HCT116 (cell line): Measurements from ENCODE around the gene GOLPH3L. TPM values are rescaled to one million over a fixed set of nuclear protein-coding genes. Genes with fewer than 3 reads are reported as not detected.

Experiments used
- ATAC-seq: fragments of 200-7000 bp; cut with Tn5 transposase; 2 replicates; pipeline ENCODE4 v1.9.1; 2020; ENCODE audit warnings: mild to moderate bottlenecking, moderate library complexity
- BruUV-seq: library from RNA; stranded (reverse); fragments of 400-500 nt; replicated peaks from 2 replicates; lab custom pipeline; 2021; lab: Mats Ljungman, UMichigan
- CTCF ChIA-PET: fragments of 300-600 bp; sonication (Branson Sonifier 250); formaldehyde crosslinking; loops from one replicate; lab custom pipeline; 2021; ENCODE audit warnings: antibody characterized with exemption; lab: Charles Lee
- POLR2A ChIA-PET: fragments of 300-600, 350-600 bp; sonication (Branson Sonifier 250); formaldehyde crosslinking; loops from one replicate; lab custom pipeline; 2021; ENCODE audit warnings: antibody characterized with exemption; lab: Charles Lee
- RAD21 ChIA-PET, 2 experiments: fragments of 300-600 bp; sonication (Branson Sonifier 250); formaldehyde crosslinking; loops; one replicate each; lab custom pipeline; 2023; ENCODE audit warnings: low total read pairs in 2 of 2; ENCODE audit not compliant: uncharacterized antibody in 2 of 2, unreplicated experiment in 2 of 2, low non-redundant PET in 1 of 2; lab: Charles Lee
- DNase-seq: peaks from one replicate; pipeline ENCODE4 v3.0.0-alpha.2; 2010; ENCODE audit warnings: low read depth, low spot score
- H2AFZ ChIP-seq: fragments of 200-600 bp; shearing (Covaris generic), sonication (generic); 2 replicates; pipeline ENCODE4 v1.6.1; 2017; ENCODE audit warnings: low read depth, mixed run types, mixed read lengths, antibody characterized with exemption, low read length; ENCODE audit not compliant: poor library complexity, severe bottlenecking
- H3K27ac ChIP-seq: 2 replicates; pipeline ENCODE4 v1.5.1; 2012; ENCODE audit warnings: low read depth, low read length
- H3K27me3 ChIP-seq: fragments of 200-600 bp; sonication (generic); 2 replicates; pipeline ENCODE4 v1.6.1; 2016; ENCODE audit warnings: mixed run types, low read length, mixed read lengths; ENCODE audit not compliant: insufficient read depth
- H3K36me3 ChIP-seq, 2 experiments: fragments of 200-500 bp in 1 of 2; fragments of 200-600 bp in 1 of 2; sonication (Bioruptor generic) in 1 of 2; sonication (generic) in 1 of 2; 2 replicates each; pipeline versions ENCODE4 v1.5.1 to v1.6.1; 2014 to 2016; ENCODE audit warnings: low read length in 2 of 2, inconsistent platforms in 1 of 2, mixed read lengths in 1 of 2, mixed run types in 1 of 2; ENCODE audit not compliant: insufficient read depth in 2 of 2, control insufficient read depth in 1 of 2
- H3K4me1 ChIP-seq, 2 experiments: fragments of 200-600 bp in 1 of 2; sonication (generic) in 1 of 2; 2 replicates each; pipeline versions ENCODE4 v1.5.1 to v1.6.1; 2012 to 2017; ENCODE audit warnings: low read length in 2 of 2, inconsistent platforms in 1 of 2, mild to moderate bottlenecking in 1 of 2, mixed read lengths in 1 of 2, mixed run types in 1 of 2, moderate library complexity in 1 of 2; ENCODE audit not compliant: insufficient read depth in 2 of 2, control insufficient read depth in 1 of 2
- H3K4me2 ChIP-seq: fragments of 200-600 bp; sonication (generic); 2 replicates; pipeline ENCODE4 v1.6.1; 2017; ENCODE audit warnings: mixed run types, low read length, mixed read lengths
- H3K4me3 ChIP-seq, 2 experiments: fragments of 200-600 bp in 1 of 2; sonication (generic) in 1 of 2; replicated peaks in 1 of 2; 2 replicates each; pipeline ENCODE4 v1.5.1; 2011 to 2016; ENCODE audit warnings: low read length in 2 of 2, control low read depth in 1 of 2, low read depth in 1 of 2, mild to moderate bottlenecking in 1 of 2, mixed read lengths in 1 of 2, mixed run types in 1 of 2
- H3K79me2 ChIP-seq: fragments of 200-600 bp; sonication (generic); 2 replicates; pipeline ENCODE4 v1.6.1; 2017; ENCODE audit warnings: mild to moderate bottlenecking, mixed run types, low read length, moderate library complexity, mixed read lengths; ENCODE audit not compliant: insufficient read depth
- H3K9ac ChIP-seq: fragments of 200-600 bp; sonication (generic); 2 replicates; pipeline ENCODE4 v1.6.1; 2016; ENCODE audit warnings: low read length, mixed read lengths
- H3K9me2 ChIP-seq: fragments of 200-600 bp; sonication (generic), shearing (Covaris generic); 2 replicates; pipeline ENCODE4 v1.6.1; 2017; ENCODE audit warnings: mixed run types, mild to moderate bottlenecking, moderate library complexity; ENCODE audit not compliant: insufficient read depth
- H3K9me3 ChIP-seq, 2 experiments: fragments of 200-500 bp in 1 of 2; fragments of 200-600 bp in 1 of 2; sonication (Bioruptor generic) in 1 of 2; sonication (generic) in 1 of 2; 2 replicates each; pipeline ENCODE4 v1.6.1; 2014 to 2017; ENCODE audit warnings: low read length in 2 of 2, mixed read lengths in 2 of 2, inconsistent platforms in 1 of 2, low read depth in 1 of 2, mild to moderate bottlenecking in 1 of 2, mixed run types in 1 of 2, moderate library complexity in 1 of 2; ENCODE audit not compliant: control insufficient read depth in 1 of 2, insufficient read depth in 1 of 2
- H4K20me1 ChIP-seq: fragments of 200-600 bp; sonication (generic), shearing (Covaris generic); 2 replicates; pipeline ENCODE4 v1.6.1; 2017; ENCODE audit warnings: mixed run types, mild to moderate bottlenecking, moderate library complexity; ENCODE audit not compliant: insufficient read depth
- ATF3 ChIP-seq: IDR thresholded peaks from 2 replicates; pipeline ENCODE4 v1.6.1; 2012
- CBX3 ChIP-seq: IDR thresholded peaks from 2 replicates; pipeline ENCODE4 v1.6.1; 2012; ENCODE audit warnings: low read depth
- CEBPB ChIP-seq: IDR thresholded peaks from 2 replicates; pipeline ENCODE4 v1.6.1; 2012; ENCODE audit warnings: low read depth
- EGR1 ChIP-seq: IDR thresholded peaks from 2 replicates; pipeline ENCODE4 v1.6.1; 2012; ENCODE audit warnings: low read depth
- ELF1 ChIP-seq: IDR thresholded peaks from 2 replicates; pipeline ENCODE4 v1.6.1; 2012; ENCODE audit warnings: low read depth, borderline replicate concordance
- EZH2 ChIP-seq: fragments of 200-600 bp; sonication (generic); IDR thresholded peaks from 2 replicates; pipeline ENCODE4 v1.6.1; 2017; ENCODE audit warnings: antibody characterized with exemption, mixed run types
- EZH2phosphoT487 ChIP-seq: fragments of 200-600 bp; IDR thresholded peaks from 2 replicates; pipeline ENCODE4 v1.6.1; 2018; ENCODE audit warnings: antibody characterized with exemption, borderline replicate concordance
- JUND ChIP-seq: IDR thresholded peaks from 2 replicates; pipeline ENCODE4 v1.6.1; 2012
- POLR2A ChIP-seq: IDR thresholded peaks from 2 replicates; pipeline ENCODE4 v1.7.0; 2011; ENCODE audit warnings: borderline replicate concordance; ENCODE audit not compliant: insufficient read depth, insufficient read length; ENCODE audit errors: extremely low read depth
- RAD21 ChIP-seq: IDR thresholded peaks from 2 replicates; pipeline ENCODE4 v1.6.1; 2012; ENCODE audit warnings: low read depth, mild to moderate bottlenecking
- SP1 ChIP-seq: IDR thresholded peaks from 2 replicates; pipeline ENCODE4 v1.6.1; 2012; ENCODE audit warnings: low read depth
- TCF7L2 ChIP-seq: IDR thresholded peaks from 2 replicates; pipeline ENCODE4 v1.7.0; 2011; ENCODE audit warnings: borderline replicate concordance, inconsistent platforms; ENCODE audit not compliant: insufficient read depth, insufficient read length; ENCODE audit errors: extremely low read depth
- YY1 ChIP-seq: IDR thresholded peaks from 2 replicates; pipeline ENCODE4 v1.6.1; 2011; ENCODE audit warnings: low read length, low read depth, moderate library complexity, mild to moderate bottlenecking; ENCODE audit not compliant: insufficient replicate concordance; ENCODE audit errors: extremely low read depth
- ZFX ChIP-seq: fragments of 450-650 bp; IDR thresholded peaks from 2 replicates; pipeline ENCODE4 v1.6.1; 2017
- ZNF274 ChIP-seq: fragments of 200-500 bp; sonication (Bioruptor generic); IDR thresholded peaks from 2 replicates; pipeline ENCODE4 v1.6.1; 2014; ENCODE audit warnings: mild to moderate bottlenecking, low read depth, low read length, inconsistent platforms
- intact Hi-C: fragments of 100-400 bp; cut with micrococcal nuclease; formaldehyde crosslinking; loops from 2 replicates; pipeline ENCODE4 v1.10.0; 2022
- total RNA-seq: library from RNA; stranded (reverse); gene quantifications from one replicate; pipeline ENCODE4 v1.2.1, GENCODE V29; 2021; ENCODE audit not compliant: unreplicated experiment
- TF ChIP-seq, protein P1 (sequence below), 3 experiments: fragments of 200-600 bp in 1 of 3; sonication (generic) in 1 of 3; IDR thresholded peaks in 2 of 3; conservative IDR thresholded peaks in 1 of 3; 2 replicates each; pipeline ENCODE4 v1.5.1; 2012 to 2017; ENCODE audit warnings: low read depth in 2 of 3, low read length in 2 of 3, antibody characterized with exemption in 1 of 3, borderline replicate concordance in 1 of 3, control low read depth in 1 of 3, mild to moderate bottlenecking in 1 of 3, mixed read lengths in 1 of 3, mixed run types in 1 of 3, moderate library complexity in 1 of 3; ENCODE audit not compliant: insufficient read depth in 1 of 3
- TF ChIP-seq, protein P2 (sequence below): IDR thresholded peaks from 2 replicates; pipeline ENCODE4 v1.6.1; 2011; ENCODE audit warnings: mild to moderate bottlenecking, low read length, moderate library complexity; ENCODE audit not compliant: insufficient replicate concordance; ENCODE audit errors: extremely low read depth
- TF ChIP-seq, protein P3 (sequence below): IDR thresholded peaks from 2 replicates; pipeline ENCODE4 v1.6.1; 2012

GOLPH3L gene
- total RNA-seq, 1 experiment from 2014 or later: 28.0 TPM

- no TSS peak for BruUV-seq
- POLR2A ChIA-PET: no interaction called here
Measured at GRCh38 chr1:150688763-150689162, 8.2 kb downstream of the GOLPH3L start.

GRCh38 chr1:150686275-150686674 lies 10.7 kb downstream of the GOLPH3L start:
- intact Hi-C loops: no loop called here
- ChIA-PET RAD21 (no interaction called here), CTCF (interaction anchor here (0.8 kb wide), 1 partner anchor 11 kb away, joined by 3 read pairs; the partner anchor contains the start of gene GOLPH3L), POLR2A (no interaction called here)
- no peaks in the 10 kb centered on the region for H3K9me3 ChIP-seq
- H3K9me2 ChIP-seq: no peaks in the 10 kb centered on the region
- ATAC-seq: no peak
- no peak for DNase-seq
- H3K36me3 ChIP-seq: peaks cover 3 to 6% of the 10 kb centered on the region in 2 experiments; a peak in 1 of 4 replicates
- no peaks in the 10 kb centered on the region for H3K79me2 ChIP-seq
- no peak overlapping the region for H3K9ac ChIP-seq
- no peaks in the 10 kb centered on the region for H4K20me1 ChIP-seq
- no peak overlapping the region for H3K4me3 ChIP-seq
- H2AFZ ChIP-seq: no peak overlapping the region
- no peak overlapping the region for H3K27ac ChIP-seq
- H3K4me1 ChIP-seq: no peaks in the 10 kb centered on the region
- no peaks in the 10 kb centered on the region for H3K27me3 ChIP-seq
- H3K4me2 ChIP-seq: no peak overlapping the region
- BruUV-seq: no TSS peak
- TF ChIP-seq CEBPB (no peak), EGR1 (no peak), ZNF274 (no peak), EZH2phosphoT487 (no peak), JUND (no peak), YY1 (no peak), RAD21 (no peak), POLR2A (no peak), EZH2 (no peak), ZFX (no peak), SP1 (no peak)
- TF ChIP-seq, protein P1, sequence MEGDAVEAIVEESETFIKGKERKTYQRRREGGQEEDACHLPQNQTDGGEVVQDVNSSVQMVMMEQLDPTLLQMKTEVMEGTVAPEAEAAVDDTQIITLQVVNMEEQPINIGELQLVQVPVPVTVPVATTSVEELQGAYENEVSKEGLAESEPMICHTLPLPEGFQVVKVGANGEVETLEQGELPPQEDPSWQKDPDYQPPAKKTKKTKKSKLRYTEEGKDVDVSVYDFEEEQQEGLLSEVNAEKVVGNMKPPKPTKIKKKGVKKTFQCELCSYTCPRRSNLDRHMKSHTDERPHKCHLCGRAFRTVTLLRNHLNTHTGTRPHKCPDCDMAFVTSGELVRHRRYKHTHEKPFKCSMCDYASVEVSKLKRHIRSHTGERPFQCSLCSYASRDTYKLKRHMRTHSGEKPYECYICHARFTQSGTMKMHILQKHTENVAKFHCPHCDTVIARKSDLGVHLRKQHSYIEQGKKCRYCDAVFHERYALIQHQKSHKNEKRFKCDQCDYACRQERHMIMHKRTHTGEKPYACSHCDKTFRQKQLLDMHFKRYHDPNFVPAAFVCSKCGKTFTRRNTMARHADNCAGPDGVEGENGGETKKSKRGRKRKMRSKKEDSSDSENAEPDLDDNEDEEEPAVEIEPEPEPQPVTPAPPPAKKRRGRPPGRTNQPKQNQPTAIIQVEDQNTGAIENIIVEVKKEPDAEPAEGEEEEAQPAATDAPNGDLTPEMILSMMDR (IDR thresholded peaks at IDR 0.05 in 2 of 3, conservative IDR thresholded peaks at IDR 0.05 in 1 of 3; ENCODE audit: borderline replicate concordance in 1 of 3, insufficient read depth in 1 of 3, low read depth in 2 of 3, low read length in 2 of 3): no peak
- TF ChIP-seq, protein P2, sequence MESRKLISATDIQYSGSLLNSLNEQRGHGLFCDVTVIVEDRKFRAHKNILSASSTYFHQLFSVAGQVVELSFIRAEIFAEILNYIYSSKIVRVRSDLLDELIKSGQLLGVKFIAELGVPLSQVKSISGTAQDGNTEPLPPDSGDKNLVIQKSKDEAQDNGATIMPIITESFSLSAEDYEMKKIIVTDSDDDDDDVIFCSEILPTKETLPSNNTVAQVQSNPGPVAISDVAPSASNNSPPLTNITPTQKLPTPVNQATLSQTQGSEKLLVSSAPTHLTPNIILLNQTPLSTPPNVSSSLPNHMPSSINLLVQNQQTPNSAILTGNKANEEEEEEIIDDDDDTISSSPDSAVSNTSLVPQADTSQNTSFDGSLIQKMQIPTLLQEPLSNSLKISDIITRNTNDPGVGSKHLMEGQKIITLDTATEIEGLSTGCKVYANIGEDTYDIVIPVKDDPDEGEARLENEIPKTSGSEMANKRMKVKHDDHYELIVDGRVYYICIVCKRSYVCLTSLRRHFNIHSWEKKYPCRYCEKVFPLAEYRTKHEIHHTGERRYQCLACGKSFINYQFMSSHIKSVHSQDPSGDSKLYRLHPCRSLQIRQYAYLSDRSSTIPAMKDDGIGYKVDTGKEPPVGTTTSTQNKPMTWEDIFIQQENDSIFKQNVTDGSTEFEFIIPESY: no peak

More at GRCh38 chr1:150688763-150689162, 8.2 kb downstream of the GOLPH3L start:
- H3K79me2 ChIP-seq: no peaks in the 10 kb centered on the region
- no peaks in the 10 kb centered on the region for H3K9me2 ChIP-seq
- H3K36me3 ChIP-seq: peaks cover 3 to 12% of the 10 kb centered on the region in 2 experiments; a peak in 2 of 4 replicates
- ATAC-seq (no peak), DNase-seq (no peak)
- H3K4me3 ChIP-seq: no peak overlapping the region
- H3K9ac ChIP-seq: no peak overlapping the region
- ChIA-PET CTCF (no interaction called here), RAD21 (no interaction called here)
- no peak overlapping the region for H2AFZ ChIP-seq
- no peaks in the 10 kb centered on the region for H3K27me3 ChIP-seq
- no peaks in the 10 kb centered on the region for H4K20me1 ChIP-seq
- H3K27ac ChIP-seq: no peak overlapping the region
- no peak overlapping the region for H3K4me2 ChIP-seq
- no peaks in the 10 kb centered on the region for H3K4me1 ChIP-seq
- TF ChIP-seq ZNF274 (no peak), CBX3 (no peak), ATF3 (no peak), ZFX (no peak), CEBPB (no peak), TCF7L2 (no peak), ELF1 (no peak), JUND (no peak)
- TF ChIP-seq, protein P3, sequence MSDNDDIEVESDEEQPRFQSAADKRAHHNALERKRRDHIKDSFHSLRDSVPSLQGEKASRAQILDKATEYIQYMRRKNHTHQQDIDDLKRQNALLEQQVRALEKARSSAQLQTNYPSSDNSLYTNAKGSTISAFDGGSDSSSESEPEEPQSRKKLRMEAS: no peak
- intact Hi-C loops: no loop called here
- no peaks in the 10 kb centered on the region for H3K9me3 ChIP-seq
